HG03558 (cell line): Measurements from ENCODE around the gene DAB2IP.

Experiments used
- ATAC-seq: cut with Tn5 transposase; IDR thresholded peaks from one replicate; pipeline ENCODE4 v1.9.1; 2021; ENCODE audit warnings: moderate number of reproducible peaks; ENCODE audit not compliant: unreplicated experiment; ENCODE audit errors: extremely low read depth

DAB2IP gene

GRCh38 chr9:121752929-121753328 lies 101.5 kb downstream of the DAB2IP start:
- no peak for ATAC-seq

DNA sequence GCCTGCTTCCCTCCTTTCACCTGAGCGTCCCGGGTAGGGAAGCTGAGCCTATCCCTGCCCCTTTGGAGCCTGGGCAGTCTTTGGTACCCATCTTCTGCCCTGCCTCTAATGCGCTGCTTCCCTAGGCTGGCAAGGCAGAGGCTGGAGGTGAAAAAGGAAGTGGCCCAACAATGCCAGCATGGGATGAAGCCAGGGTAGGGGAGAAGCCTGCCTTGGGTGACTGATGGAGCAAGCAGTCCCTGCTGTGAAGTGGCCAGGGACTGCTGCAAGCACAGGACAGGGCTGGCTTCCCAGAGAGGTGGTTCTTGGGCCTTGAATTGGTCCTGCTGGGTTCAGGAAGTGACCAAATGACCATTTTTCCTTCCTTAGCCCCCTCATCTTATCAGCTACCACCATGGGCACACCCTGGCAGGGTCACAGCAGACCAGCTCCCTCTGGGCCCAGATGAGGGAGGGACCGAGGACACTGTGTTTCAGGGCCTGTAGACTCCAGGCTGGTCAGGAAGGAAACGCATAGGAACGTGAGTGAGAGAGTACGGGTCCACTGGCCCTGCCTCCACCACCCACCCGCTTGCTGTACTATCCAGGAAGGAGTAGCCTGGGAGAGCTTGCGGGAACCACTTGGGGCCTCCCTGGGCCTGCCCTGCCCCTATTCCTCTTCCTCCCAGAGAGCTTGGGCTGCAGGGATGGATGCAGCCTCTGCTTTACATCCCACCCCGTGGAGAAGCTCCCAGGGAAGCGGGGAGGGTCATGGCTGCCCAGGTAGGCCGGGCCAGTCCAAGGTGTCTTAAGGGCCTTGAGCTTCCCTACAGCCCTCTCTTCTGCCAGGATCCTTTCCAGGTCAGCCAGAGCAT lies 102.6 kb downstream of the DAB2IP start:
- ATAC-seq: no peak

GRCh38 chr9:121754655-121755436 lies 103.4 kb downstream of the DAB2IP start:
- no peak for ATAC-seq

- no peak for ATAC-seq
These were observed 104.1 kb downstream of the DAB2IP start for GRCh38 chr9:121755581-121755980.

- ATAC-seq: no peak
These were observed 105.2 kb downstream of the DAB2IP start for GRCh38 chr9:121756474-121757280.

DNA sequence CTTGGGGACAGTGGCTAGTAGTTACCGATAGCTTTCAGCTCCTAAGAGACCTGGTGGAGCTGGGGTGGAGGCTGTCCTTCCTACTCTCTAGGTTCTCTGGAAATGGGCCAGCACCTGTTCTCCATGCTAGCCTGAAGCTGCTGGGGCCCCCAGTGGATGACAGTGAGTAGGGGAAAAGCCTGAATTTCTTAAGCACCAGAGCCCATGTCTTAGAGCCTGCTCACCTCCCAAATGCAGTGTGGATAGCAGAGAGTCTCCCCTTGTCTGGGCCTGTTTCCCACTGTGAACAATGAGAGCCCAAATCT lies 105.8 kb downstream of the DAB2IP start:
- ATAC-seq: no peak

GRCh38 chr9:121758693-121759092 lies 107.3 kb downstream of the DAB2IP start:
- ATAC-seq: no peak

GRCh38 chr9:121759996-121760395 lies 108.6 kb downstream of the DAB2IP start:
- ATAC-seq: no peak

GRCh38 chr9:121760571-121760970 lies 109.1 kb downstream of the DAB2IP start:
- ATAC-seq: no peak

DNA sequence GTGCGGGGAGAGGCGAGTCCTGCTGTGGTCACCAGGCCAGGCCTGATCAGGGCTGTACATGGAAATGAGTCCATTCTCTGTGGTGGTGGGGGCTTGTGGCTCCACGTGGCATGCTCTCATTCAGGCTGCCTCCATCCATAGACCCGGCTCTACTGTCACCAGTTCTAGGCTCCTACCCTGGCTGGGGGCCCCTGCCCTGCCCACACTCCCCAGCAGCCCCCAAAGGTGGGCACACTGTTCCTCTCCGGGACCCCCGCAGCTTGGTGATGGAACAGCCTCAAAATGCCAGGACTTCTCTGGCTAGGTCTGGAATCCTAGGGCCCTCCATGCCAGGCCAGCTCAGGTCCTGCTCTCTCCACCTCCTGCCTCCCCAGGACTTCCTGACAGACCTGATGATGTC lies 111.7 kb downstream of the DAB2IP start:
- no peak for ATAC-seq

GRCh38 chr9:121763561-121764370 lies 112.3 kb downstream of the DAB2IP start:
- ATAC-seq: no peak

DNA sequence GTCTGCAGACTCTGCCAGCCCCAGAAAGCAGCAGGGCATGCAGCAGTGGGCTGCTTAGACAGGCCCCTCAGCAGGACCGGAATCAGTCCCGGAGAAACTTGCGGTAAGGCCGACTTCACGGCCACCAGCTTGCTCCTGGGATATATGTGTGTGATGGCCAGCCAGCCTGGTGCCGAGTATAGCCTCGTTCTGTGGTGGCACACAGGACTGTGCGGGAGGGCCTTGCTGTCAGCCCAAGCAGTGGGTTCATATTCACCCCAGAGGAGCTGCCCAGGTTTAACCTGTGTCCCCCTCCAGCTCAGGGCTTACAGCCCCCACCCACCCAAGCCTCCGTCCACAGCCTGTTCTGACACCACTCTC lies 112.9 kb downstream of the DAB2IP start:
- no peak for ATAC-seq

DNA sequence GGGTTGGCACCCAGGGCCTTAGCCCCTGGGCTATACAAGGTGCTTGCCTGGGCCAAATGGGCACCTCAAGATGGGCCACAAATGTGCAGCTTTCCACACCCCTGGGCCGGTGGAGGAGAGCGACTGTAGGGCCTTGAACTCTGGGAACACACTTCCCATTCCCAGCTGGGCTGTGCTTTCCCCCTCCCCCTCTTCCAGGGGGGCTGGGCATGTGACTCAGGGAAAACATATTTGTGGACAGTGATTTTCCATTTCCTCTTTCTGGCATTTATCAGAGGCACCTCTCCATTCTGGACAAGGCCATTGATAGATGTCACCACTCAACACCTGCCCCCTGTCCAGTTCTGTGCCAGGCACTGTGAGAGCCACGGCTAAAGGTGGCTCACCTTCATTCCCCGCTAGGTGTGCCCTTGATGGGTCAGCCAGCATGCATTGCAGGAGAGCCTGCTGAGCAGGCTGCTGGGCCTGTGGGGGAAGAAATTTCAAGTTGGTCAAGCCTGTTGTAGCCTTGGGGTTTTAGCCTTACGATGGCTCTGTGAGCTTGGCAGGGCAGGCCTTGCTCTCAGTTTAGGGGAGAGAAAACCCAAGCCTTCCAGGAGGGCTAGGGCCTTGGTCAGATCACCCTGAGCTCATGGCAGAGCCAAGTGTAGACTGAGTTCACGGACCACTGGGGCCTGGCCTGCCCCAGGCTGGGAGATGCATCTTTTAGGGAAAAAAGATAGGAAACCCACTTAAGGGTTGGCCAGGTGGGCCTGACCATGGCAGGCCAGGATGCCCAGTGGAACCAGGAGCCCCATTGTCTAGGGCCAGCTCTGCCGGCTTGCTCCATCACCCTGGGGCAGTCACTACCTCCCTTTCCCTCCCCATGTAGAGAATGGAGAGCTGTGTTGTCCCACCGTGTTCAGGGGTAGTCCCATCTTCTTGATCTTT lies 113.9 kb downstream of the DAB2IP start:
- ATAC-seq: no peak

- no peak for ATAC-seq
These were observed 114.7 kb downstream of the DAB2IP start for GRCh38 chr9:121766081-121766683.

DNA sequence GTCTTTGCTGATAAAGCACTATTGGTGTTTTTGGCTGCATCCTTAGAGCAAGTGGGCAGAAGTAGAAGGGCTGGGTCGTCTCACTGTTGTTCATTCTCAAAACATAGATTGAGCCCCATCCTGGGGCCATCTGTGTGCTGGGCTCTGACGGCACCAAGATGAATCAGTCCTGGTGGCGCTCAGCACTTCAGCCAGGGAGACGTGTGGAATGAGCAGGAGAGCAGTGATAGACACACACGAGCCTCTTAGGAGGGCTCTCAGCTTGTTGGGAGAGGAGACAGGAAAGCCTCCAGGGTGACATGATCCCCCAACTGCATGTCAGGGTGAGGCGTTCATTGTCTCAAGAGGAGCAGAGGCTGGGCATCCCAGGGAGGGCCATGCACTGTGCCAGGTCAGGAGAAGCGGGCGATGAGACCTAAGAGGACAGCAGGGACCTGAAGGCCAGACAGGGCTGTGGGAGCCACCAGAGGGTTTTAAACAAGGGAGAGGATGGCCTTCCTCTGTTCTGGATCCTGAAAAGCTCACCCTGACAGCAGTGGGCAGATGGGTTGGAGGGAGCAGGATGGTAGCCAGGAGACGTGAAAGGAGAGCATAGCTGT lies 115.8 kb downstream of the DAB2IP start:
- ATAC-seq: no peak

GRCh38 chr9:121768416-121769015 lies 117.1 kb downstream of the DAB2IP start:
- no peak for ATAC-seq

DNA sequence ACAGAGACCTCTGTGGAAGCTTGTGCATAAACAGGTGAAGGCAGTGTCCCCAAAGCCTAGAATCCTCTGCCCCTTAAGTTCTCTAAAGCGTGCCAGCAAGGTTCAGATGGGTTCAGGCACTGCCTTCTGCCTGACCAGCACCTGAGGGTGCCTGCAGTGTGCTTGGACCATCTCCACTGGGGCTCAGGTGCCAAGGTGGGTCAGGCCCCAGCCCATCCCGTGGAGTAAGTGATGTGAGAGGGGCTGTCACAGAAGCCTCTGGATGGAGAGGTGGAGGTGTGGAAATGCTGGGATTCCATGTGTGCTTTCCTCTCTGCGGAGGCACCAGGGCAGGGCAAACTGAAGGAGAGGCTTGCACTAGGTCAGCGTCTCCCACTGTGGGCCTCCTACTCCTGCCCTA lies 118.5 kb downstream of the DAB2IP start:
- ATAC-seq: no peak
